Choroid plexus epithelial cell (primary cell): ENCODE data around the gene MAS1.

Source experiments
- DNase-seq: peaks from one replicate; pipeline ENCODE4 v3.0.0-alpha.2; 2010; ENCODE audit warnings: low read depth
- H3K4me3 ChIP-seq: 2 replicates; pipeline ENCODE4 v1.5.1; 2011; ENCODE audit warnings: low read depth, mild to moderate bottlenecking, control low read depth, low read length, moderate library complexity
- TF ChIP-seq, protein P1 (sequence below): conservative IDR thresholded peaks from 2 replicates; pipeline ENCODE4 v1.5.1; 2011; ENCODE audit warnings: low read depth, mild to moderate bottlenecking, control low read depth, inconsistent platforms, low read length, moderate library complexity

Gene MAS1

DNA sequence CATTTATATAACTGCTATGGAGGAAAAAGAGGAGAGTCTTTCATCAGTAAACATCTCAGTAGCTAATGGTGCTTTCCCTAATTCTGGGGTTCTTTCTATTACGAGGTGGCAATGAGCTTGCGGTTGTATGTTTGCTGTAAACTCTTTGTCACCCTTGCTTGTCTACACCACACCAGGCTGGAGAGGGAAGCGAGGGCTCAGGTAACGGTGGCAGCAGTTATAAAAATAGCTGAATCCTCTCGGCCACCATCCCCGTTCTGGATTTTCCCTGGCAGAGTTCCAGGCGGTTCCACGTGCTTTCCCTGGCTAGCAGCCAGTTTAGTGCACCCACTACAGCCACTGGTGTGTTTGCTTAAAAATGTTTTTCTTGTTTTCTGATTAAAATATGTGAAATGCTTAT, 39.0 kb downstream of the MAS1 start:
- DNase-seq, result peak; percentile 58
- H3K4me3 ChIP-seq, result no peak overlapping the region
- TF ChIP-seq, protein P1, sequence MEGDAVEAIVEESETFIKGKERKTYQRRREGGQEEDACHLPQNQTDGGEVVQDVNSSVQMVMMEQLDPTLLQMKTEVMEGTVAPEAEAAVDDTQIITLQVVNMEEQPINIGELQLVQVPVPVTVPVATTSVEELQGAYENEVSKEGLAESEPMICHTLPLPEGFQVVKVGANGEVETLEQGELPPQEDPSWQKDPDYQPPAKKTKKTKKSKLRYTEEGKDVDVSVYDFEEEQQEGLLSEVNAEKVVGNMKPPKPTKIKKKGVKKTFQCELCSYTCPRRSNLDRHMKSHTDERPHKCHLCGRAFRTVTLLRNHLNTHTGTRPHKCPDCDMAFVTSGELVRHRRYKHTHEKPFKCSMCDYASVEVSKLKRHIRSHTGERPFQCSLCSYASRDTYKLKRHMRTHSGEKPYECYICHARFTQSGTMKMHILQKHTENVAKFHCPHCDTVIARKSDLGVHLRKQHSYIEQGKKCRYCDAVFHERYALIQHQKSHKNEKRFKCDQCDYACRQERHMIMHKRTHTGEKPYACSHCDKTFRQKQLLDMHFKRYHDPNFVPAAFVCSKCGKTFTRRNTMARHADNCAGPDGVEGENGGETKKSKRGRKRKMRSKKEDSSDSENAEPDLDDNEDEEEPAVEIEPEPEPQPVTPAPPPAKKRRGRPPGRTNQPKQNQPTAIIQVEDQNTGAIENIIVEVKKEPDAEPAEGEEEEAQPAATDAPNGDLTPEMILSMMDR, result no peak

DNA sequence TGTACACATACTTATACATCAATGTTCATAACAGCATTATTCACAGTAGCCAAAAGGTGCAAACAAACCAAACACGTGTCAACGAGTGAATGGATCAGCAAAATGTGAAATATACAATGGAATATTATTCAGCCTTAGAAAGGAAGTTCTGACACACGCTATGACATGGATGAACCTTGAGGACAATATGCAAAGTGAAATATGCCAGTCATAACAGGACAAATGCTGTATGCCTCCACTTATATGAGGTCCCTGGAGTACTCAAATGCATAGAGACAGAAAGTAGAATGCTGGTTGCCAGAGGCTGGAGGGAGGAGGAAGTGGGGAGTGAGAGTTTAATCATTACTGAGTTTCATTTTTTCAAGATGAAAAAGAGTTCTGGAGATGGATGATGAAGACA, 40.3 kb downstream of the MAS1 start:
- TF ChIP-seq, protein P1, result no peak
- no peak overlapping the region for H3K4me3 ChIP-seq
- no peak for DNase-seq

DNA sequence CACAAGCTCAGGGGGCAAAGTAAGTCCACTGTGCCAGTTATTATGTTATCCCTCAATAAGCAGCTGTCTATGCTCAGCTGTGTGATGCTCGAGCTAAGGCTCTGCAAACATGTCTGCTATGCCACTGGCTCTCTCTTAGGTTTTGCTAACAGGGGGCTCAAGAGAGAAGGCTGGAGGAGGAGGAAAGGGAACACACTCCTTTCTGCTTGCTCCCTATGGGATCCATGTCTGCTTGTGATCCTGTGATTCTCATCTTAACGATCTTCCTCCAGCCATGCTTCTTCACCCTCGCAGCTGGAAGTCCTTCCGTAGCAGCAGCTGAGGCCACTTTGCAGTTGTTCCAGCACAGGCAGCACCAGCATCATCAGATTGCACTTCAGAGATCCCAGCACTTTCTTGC, 41.1 kb downstream of the MAS1 start:
- peak; percentile 26 for DNase-seq

DNA sequence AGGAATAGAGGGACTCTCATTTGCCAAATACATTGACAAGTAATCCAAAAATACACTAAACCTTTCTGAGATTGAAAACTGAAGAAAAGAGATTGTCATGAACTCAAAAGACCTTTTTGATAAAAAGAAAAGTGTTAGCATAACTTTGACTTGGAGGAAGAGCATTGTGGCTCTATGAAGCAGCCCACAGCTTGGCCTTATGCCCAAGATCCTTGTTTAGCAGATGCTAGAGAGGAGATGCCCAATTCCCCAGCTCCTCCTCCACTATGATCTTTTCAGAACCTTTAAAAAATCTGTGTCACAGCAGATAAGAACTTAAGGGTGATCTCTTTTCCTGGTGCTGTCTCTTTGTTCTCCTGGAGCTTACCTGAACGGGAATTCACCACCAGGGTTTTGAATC, 42.3 kb downstream of the MAS1 start:
- TF ChIP-seq, protein P1, result no peak
- no peak for DNase-seq
- no peak overlapping the region for H3K4me3 ChIP-seq

More for the DNA sequence above, 41.1 kb downstream of the MAS1 start:
- TF ChIP-seq, protein P1, result no peak
- no peak overlapping the region for H3K4me3 ChIP-seq

DNA sequence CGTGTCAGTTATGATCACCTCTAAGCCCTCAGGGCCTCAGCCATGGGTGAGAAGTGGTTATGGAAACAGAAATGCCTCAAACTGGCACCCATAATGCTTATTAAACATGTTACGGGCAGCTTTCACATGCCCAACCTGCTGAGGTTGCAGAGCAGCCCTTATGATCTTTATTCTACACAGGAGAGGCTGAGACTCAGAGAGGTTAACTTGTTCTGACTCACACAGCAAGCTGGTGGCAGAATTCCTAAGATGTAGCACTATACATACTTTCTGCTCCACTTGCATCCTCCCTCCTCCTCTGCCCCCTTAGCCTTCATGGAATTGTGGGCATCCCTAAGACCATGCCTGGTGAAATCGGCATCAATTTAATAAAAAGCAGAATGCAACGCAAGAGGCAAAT, 43.4 kb downstream of the MAS1 start:
- H3K4me3 ChIP-seq, result no peak overlapping the region
- DNase-seq, result no peak

DNA sequence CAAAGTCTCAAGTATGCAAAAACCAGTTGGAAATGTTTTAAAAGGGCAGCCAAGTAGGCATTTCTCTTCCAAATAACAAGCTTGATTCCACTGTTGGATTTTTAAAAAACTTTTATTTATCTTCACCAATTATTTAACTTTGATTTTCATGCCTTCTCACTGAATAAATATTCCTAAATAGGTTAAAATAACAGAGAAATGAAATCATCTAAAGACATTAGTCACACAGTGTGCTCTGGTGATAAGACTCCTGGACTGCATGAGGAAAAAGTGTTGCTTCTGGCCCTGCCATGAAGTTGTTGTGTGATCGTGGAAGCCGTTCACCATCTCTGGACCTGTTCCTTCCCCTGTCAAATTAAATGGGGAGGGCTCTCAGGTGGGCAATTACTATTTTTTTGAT, 44.3 kb downstream of the MAS1 start:
- TF ChIP-seq, protein P1, result no peak
- no peak overlapping the region for H3K4me3 ChIP-seq
- DNase-seq, result peak; percentile 51

More for the DNA sequence above, 43.4 kb downstream of the MAS1 start:
- TF ChIP-seq, protein P1, result no peak

DNA sequence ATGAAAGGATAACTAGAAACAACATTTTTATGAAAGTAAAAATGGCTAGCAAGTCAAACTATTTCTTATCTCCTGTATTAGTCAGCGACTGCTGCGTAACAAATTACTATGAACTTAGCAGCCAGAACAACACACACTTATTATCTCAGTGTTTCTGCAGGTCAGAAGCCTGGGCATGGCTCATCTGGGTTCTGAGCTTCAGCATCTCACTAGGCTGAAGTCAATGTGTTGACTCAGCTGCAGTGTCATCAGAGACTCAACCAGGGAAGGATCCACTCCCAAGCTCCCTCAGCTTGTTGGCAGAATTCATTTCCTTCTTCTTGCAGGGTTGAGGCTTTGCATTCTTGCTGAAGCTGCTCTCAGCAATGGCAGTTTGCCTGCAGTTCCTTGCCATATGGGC, 44.8 kb downstream of the MAS1 start:
- no peak for DNase-seq
- no peak overlapping the region for H3K4me3 ChIP-seq
- TF ChIP-seq, protein P1, result no peak
